ENCODE results near the gene FAM174C.
A peak's percentile ranks its signal among the peaks of the same experiment; 100 is the strongest.
"Not testable (repeated sequence)": the region's sequence is repeated elsewhere in the genome, so short reads cannot be mapped to it uniquely, and the experiment has no call there.

Gene FAM174C

DNA sequence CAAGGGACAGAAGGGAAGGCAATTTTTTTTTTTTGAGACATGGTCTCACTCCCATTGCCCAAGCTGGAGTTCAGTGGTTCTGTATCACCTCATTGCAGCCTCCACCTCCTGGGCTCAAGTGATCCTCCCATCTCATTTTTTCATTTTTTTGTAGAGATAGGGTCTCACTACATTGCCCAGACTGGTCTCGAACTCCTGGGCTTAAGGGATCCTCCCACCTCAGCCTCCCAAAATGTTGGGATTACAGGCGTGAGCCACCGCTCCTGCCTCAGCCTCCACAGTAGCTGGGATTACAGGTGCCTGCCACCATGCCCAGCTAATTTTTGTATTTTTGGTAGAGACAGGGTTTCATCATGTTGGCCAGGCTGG is 44.9 kb downstream of the FAM174C start:
- H3K9ac ChIP-seq (ENCODE audit: low read length); H3K4me1 ChIP-seq (ENCODE audit: control insufficient read depth, insufficient read depth, low read length); H3K27ac ChIP-seq (ENCODE audit: low read depth, low read length); H3K4me3 ChIP-seq (ENCODE audit: low read length); H3K36me3 ChIP-seq (ENCODE audit: control insufficient read depth, insufficient read depth, low read length): not testable (repeated sequence)
- H3K27me3 ChIP-seq (ENCODE audit: control insufficient read depth, insufficient read depth, low read length) = peaks cover 21% of the 10 kb centered on the region

DNA sequence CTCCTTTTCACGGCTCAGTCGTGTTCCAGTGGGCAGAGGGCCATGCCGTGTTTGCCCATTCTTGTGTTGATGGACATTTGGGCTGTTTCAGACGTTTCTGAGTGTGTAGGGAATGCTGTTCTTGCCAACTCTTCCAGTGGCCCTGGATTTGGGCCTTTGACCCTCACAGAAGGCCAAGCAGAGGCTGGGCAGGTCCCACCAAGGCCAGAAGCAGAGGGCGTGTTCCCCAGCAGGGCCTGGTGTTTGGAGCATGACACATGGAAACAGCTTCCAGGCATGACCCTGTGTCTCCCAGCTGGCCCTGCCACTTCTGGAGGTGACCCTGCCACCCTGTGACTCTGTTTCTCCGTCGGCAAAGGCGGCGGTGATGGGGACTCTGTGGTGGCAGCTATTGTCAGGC is 46.2 kb downstream of the FAM174C start:
- Histone ChIP-seq H3K27ac (ENCODE audit: low read depth, low read length) (no peak overlapping the region), H3K4me3 (ENCODE audit: low read length) (no peak overlapping the region), H3K4me1 (ENCODE audit: control insufficient read depth, insufficient read depth, low read length) (peaks cover 2% of the 10 kb centered on the region), H3K36me3 (ENCODE audit: control insufficient read depth, insufficient read depth, low read length) (no peaks in the 10 kb centered on the region), H3K9ac (ENCODE audit: low read length) (no peak overlapping the region), H3K27me3 (ENCODE audit: control insufficient read depth, insufficient read depth, low read length) (peaks cover 12% of the 10 kb centered on the region)

DNA sequence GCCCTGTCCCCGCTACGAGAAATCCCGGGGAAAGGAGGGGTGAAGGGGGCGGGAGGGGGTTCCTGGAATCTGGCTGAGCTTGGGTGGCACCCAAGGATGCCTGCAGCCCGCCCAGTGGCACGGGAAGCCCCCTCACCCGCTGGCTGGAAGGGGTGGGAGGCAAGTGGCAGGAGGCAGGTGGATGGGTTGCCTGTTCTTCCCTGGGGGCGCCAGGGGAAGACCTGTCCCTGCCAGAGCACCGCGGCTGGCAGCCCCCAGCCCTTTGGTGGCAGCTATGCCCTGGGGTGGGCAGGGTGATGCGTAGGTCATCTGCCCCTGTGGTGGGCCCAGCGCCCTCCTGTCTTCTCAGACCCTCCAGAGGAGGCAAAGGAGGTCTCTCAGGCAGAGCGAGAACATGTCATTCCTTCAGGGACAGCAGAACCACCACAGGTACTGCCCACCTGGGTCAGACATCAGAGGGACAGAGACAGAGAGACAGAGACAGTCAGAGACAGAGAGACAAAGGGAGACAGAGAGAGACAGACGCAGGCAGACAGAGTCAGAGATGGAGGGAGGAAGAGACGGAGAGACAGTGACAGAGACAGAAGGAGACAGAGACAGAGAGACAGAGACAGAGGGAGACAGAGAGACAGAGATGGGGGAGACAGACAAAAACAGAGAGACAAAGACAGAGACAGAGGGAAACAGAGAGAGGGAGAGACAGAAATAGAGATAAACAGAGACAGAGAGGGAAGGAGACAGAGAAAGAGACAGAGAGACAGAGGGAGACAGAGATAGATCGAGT is 47.1 kb downstream of the FAM174C start:
- H3K27ac ChIP-seq (ENCODE audit: low read depth, low read length) = no peak overlapping the region
- no peak overlapping the region for H3K4me3 ChIP-seq (ENCODE audit: low read length)
- peaks cover 2% of the 10 kb centered on the region for H3K4me1 ChIP-seq (ENCODE audit: control insufficient read depth, insufficient read depth, low read length)
- no peaks in the 10 kb centered on the region for H3K36me3 ChIP-seq (ENCODE audit: control insufficient read depth, insufficient read depth, low read length)
- peaks cover 12% of the 10 kb centered on the region for H3K27me3 ChIP-seq (ENCODE audit: control insufficient read depth, insufficient read depth, low read length)
- no peak overlapping the region for H3K9ac ChIP-seq (ENCODE audit: low read length)

- H3K27ac ChIP-seq (ENCODE audit: low read depth, low read length) = no peak overlapping the region
- peak overlapping the region; percentile 51 for H3K4me3 ChIP-seq (ENCODE audit: low read length)
- H3K27me3 ChIP-seq (ENCODE audit: control insufficient read depth, insufficient read depth, low read length) = peaks cover 9% of the 10 kb centered on the region
- H3K36me3 ChIP-seq (ENCODE audit: control insufficient read depth, insufficient read depth, low read length) = no peaks in the 10 kb centered on the region
- peaks cover 2% of the 10 kb centered on the region for H3K4me1 ChIP-seq (ENCODE audit: control insufficient read depth, insufficient read depth, low read length)
- no peak overlapping the region for H3K9ac ChIP-seq (ENCODE audit: low read length)
These were observed 49.0 kb downstream of the FAM174C start for GRCh38 chr19:1324249-1324805.

- H3K4me1 ChIP-seq (ENCODE audit: control insufficient read depth, insufficient read depth, low read length) = peaks cover 2% of the 10 kb centered on the region
- peak overlapping the region; percentile 51 for H3K4me3 ChIP-seq (ENCODE audit: low read length)
- no peaks in the 10 kb centered on the region for H3K36me3 ChIP-seq (ENCODE audit: control insufficient read depth, insufficient read depth, low read length)
- H3K9ac ChIP-seq (ENCODE audit: low read length) = no peak overlapping the region
- peaks cover 9% of the 10 kb centered on the region for H3K27me3 ChIP-seq (ENCODE audit: control insufficient read depth, insufficient read depth, low read length)
- H3K27ac ChIP-seq (ENCODE audit: low read depth, low read length) = no peak overlapping the region
These were observed 49.7 kb downstream of the FAM174C start for GRCh38 chr19:1324806-1325567.

DNA sequence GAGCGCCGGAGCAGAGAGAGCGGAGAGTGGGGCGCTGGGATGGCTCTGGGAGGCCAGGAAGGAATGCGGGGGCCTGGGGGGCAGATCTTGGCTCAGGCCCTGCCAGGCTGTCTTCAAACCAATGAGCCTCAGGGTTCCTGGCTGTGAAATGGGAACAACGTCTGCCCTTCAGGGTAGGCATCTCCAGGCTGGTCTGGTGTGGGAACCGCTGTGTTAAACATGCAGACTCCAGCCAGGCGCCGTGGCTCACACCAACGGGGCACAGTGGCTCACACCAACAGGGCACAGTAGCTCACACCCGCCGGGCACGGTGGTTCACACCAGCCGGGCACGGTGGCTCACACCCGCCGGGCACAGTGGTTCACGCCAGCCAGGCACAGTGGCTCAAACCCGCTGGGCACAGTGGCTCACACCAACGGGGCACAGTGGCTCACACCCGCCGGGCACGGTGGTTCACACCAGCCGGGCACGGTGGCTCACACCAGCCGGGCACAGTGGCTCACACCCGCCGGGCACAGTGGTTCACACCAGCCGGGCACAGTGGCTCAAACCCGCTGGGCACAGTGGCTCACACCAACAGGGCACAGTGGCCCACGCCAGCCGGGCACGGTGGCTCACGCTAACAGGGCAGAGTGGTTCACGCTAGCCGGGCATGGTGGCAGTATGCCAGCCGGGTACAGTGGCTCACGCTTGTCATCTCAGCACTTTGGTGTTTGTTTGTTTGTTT is 50.4 kb downstream of the FAM174C start:
- no peaks in the 10 kb centered on the region for H3K36me3 ChIP-seq (ENCODE audit: control insufficient read depth, insufficient read depth, low read length)
- H3K27me3 ChIP-seq (ENCODE audit: control insufficient read depth, insufficient read depth, low read length) = peaks cover 9% of the 10 kb centered on the region
- H3K4me3 ChIP-seq (ENCODE audit: low read length) = peak overlapping the region; percentile 51
- H3K27ac ChIP-seq (ENCODE audit: low read depth, low read length) = no peak overlapping the region
- H3K4me1 ChIP-seq (ENCODE audit: control insufficient read depth, insufficient read depth, low read length) = peaks cover 2% of the 10 kb centered on the region
- no peak overlapping the region for H3K9ac ChIP-seq (ENCODE audit: low read length)

DNA sequence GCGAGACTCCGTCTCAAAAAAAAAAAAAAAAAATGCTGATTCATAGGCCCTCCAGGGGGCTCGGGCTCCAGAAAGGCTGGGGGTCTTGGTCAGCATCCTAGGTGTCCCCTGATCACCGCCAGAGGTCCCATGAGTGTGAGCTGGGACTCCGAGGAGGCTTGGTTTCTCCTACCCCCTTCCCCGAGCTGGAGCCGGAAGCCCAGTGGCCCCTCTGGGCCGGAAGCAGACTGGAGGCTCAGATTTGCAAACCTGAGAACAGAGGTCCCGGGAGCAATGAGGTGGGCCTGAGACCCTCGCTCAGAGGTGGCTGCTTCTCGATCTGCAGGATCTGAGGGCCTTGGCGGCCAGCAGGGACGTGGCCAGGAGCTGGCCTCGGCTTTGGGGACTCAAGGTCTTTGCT is 51.8 kb downstream of the FAM174C start:
- H3K36me3 ChIP-seq (ENCODE audit: control insufficient read depth, insufficient read depth, low read length) = no peaks in the 10 kb centered on the region
- no peak overlapping the region for H3K4me3 ChIP-seq (ENCODE audit: low read length)
- H3K27ac ChIP-seq (ENCODE audit: low read depth, low read length) = no peak overlapping the region
- H3K4me1 ChIP-seq (ENCODE audit: control insufficient read depth, insufficient read depth, low read length) = peaks cover 2% of the 10 kb centered on the region
- peaks cover 9% of the 10 kb centered on the region for H3K27me3 ChIP-seq (ENCODE audit: control insufficient read depth, insufficient read depth, low read length)
- H3K9ac ChIP-seq (ENCODE audit: low read length) = no peak overlapping the region

Measured in rectal smooth muscle tissue (tissue), 1 donor.